ENCODE data around the gene CDK5RAP1.
A peak's percentile ranks its signal among the peaks of the same experiment; 100 is the strongest.
"Not testable (repeated sequence)": the region's sequence is repeated elsewhere in the genome, so short reads cannot be mapped to it uniquely, and the experiment has no call there.

Gene CDK5RAP1

DNA sequence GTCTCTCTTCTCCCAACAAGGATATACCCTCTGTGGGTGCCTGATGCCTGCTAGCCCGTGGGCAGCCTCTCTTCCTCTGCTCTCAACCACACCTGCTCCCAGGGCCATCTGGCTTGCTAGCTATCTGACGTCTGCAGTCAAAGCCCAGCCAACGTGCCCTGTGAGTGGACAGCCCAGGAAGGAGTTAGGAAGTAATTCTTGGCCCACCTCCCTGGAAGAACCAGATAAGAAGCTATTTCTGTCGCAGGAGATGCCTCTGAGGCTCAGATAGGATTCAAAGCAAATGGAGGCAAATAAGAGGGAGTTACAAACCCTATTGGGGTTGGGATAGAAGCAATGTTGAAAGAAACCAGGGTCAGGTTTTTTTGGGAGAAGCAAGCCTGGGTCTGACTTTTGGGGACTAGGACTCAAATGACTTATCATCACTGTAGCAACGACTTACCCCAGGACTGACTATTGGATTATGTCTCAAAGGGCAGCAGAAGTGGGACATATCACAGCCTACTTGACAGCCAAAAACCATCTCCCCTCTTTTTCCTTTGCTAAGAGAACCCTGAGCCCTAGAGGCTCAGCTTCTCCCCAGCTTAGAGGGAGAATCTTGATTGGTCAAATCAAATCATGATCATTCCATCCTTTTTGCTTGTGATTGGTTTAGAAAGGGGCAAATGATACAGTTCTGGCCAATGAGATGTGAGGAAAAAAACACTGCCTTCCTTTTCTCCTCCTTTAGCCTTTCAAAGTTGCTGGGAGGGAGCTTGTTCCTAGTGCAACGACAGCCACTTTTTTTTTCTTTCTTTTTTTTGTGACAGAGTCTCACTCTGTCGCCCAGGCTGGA lies 18.0 kb upstream of the CDK5RAP1 start:
- no peak for DNase-seq (ENCODE audit: low spot score)

DNA sequence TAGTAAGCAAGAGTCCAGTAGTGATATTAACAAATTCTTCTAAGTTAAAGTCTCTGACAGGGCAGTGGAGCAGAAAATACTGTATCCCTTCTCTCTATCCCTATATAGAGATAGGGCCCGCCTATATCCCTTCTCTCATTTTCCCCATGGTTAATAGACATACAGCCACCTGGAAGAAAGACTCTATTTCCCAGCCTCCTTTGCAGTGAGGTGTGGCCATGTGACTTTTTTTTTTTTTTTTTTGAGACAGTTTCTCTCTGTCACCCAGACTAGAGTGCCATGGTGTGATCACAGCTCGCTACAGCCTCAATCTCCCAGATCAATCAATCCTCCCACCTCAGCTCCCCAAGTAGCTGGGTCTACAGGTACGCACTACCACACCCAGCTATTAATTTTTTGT lies 16.7 kb upstream of the CDK5RAP1 start:
- no peak for DNase-seq (ENCODE audit: low spot score)

DNA sequence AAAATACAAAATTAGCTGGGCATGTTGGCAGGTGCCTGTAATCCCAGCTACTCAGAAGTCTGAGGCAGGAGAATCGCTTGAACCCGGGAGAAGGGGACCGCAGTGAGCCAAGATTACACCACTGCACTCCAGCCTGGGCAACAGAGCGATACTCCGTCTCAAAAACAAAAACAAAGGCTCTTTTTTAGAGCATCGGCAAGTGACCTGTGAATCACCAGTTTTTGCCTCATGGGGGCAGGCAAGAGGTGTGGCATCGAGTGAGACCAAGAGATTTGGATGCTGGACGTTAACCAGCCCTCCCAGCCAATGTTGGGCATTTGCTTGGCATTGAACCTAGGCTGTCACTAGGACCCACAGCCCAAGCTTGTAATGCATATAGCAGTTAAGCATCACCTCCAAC lies 14.6 kb upstream of the CDK5RAP1 start:
- DNase-seq (ENCODE audit: low spot score), result peak; percentile 80

DNA sequence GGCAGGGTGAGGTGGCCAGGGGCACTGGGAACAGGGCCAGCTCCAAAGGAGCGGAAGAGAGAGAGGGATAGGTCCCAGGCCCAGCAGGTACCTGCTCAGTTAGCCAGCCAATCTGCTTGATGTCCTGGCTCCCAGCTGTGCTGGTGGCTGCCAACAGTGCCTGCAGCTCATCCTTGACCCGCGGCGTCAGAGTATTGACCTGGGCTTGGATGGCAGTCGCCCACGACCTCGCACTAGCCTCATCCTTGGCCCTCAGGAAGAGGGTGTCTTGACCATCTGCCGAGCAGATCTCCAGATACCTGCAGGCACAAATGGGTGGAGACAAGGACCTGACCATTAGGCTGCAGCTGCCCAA lies 11.1 kb upstream of the CDK5RAP1 start:
- no peak for DNase-seq (ENCODE audit: low spot score)

DNA sequence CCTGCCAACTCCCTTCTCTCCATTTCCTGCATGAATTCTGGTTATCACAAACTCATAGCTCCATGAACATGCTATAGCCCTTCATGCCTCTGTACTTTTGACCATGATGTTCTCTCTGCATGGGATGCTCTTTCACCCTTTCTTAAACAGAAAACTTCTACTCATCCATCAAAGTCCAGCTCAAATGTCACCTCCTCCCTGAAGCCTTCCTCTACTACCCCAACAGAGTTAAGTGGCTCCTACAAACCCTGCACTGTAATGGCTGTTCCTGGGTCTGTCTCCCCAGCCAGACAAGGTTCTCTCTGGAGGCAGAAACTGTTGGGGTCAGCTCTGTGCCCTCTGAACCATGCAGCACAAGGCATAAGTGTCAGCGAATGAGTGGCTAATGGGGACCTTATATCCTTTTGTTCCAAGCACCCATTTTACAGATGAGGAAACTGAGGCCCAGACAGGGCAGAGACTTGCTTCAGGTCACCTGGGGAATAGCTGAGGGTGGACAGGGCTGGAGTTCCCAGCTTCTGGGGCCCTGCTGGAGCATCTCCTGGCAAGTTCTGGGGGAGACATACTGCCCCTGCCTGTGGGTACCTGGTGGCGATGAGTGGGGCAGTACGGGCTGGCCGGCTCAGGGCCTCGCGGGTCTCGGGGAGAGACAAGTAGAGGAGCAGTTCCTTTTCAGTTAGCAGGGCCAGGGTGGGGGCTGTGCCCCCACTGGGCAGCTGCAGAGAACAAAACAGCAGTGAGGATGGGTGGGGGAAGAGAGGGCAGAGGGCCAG lies 10.6 kb upstream of the CDK5RAP1 start:
- no peak for DNase-seq (ENCODE audit: low spot score)

DNA sequence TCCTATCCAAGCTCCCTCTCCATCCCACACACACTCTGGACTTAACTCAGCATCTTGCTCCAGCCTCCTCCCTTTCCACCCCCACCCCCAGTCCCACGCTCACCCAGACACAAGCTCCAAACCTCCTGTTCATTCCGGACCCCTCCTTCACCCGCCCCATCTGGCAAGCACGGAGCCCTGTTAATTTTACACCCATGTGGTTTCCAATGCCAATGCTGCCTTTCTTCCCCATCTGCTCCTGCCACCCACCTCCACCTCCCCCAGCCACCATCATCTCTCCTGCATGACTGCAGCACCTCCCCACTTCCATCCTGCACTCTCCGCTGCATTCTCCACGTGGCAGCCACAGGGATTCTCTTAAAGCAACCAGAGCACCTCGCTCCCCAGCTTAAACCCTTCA lies 9.9 kb upstream of the CDK5RAP1 start:
- no peak for DNase-seq (ENCODE audit: low spot score)

DNA sequence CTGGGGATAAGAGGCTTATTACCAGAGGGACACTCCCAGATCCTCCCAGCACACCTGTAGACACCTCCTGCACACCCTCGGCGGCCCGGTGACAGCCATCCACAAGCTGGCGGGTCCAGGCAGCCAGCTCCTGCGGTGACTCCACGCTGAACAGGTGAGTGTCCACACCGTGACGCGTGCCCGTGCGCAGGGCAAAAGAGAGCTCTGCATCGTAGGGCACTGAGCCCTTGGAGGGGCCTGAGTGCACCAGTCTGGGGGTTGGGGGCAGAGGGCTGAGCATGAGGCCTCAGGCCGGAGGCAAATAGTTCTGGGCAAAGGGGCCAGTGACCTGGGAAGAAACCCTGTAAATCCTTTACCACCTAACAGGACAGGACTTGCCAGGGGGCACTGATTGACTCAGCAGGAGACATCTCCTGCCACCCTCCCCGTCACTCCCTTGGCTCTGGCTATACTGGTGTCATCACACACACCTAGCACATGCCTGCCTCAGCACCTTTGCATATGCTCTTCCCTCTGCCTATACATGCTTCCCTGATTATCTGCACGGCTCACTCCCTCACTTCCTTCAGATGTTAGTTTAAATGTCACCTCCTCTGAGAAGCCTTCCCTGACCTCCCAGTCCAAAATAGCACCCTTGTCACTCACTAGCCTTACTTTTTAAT lies 8.9 kb upstream of the CDK5RAP1 start:
- DNase-seq (ENCODE audit: low spot score), result no peak

DNA sequence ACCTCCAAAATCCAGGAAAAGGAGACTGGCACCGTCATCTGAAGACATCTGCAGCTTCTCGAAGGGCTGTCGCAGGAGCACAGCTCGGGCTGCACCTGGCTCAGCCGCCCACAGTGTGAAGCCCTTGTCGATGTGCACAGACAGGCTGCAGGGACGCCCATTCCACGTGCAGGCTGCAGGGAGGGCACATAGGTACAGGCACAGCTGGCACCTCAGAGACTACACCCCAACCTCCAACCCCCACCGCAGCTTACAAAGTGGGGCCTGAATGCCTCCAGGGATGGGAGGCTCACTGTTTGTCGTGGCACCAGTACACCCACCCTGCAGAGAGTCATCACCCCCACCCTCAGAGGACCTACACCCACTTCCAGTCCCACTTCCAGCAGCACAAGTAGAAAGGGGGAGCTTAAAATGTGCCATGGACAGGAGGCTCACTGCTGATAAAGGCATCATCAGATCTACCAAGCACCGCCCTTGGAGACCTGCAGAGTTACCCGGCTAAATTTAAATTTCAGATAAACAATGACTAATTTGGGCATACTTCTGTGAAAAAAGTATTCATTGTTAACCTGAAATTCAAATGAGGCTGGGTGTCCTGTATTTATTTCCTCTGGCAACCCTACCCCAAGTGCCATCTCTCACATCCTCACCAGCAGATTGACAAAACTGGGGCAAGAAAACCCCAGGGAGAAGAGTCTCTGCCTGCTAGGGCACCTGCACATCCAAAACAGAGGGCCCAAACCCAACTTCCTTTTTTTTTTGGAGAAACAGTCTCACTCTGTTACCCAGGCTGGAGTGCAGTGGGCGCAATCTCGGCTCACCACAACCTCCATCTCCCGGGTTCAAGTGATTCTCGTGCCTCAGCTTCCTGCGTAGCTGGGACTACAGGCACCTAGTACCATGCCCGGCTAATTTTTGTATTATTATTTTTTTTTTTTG lies 7.7 kb upstream of the CDK5RAP1 start:
- DNase-seq (ENCODE audit: low spot score), result no peak

DNA sequence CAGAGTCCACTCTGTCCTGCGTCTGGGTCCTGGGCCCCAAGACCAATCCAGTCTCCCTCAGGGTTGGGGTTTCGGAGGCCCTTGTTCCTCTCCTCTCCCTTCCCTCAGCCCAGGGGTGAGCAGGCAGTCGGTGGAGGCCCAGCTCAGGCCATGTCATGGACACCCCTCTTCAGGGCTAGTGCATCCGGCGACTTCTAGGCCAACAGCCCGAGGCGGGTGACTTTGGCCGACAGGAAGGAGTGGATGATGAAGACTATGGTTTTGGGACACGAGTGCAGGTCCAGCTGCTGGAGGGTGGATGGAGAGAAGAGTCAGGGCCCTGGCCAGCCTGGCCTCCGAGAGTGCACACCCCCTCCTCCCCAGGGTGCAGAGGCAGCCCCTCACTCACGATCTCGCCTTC lies 7.0 kb upstream of the CDK5RAP1 start:
- DNase-seq (ENCODE audit: low spot score), result no peak

DNA sequence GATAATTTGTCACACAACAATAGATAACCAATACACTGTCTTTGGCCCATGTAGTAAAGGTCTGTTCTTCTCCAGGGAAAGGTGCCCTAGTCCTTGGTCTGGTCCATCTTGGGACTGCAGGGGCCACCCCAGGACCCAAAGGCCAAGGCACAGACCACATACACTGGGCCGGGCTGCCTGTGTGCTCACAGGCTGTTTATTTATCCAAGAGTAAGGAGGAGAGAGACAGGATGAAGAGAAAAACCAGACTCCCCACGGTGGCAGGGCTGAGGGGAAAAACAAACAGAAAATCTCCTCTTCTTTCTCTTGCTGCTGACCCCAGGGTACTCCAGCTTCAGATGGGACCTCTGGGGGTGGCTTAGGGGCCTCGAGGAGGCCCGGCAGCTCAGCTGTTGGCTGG lies 6.5 kb upstream of the CDK5RAP1 start:
- DNase-seq (ENCODE audit: low spot score), result no peak

DNA sequence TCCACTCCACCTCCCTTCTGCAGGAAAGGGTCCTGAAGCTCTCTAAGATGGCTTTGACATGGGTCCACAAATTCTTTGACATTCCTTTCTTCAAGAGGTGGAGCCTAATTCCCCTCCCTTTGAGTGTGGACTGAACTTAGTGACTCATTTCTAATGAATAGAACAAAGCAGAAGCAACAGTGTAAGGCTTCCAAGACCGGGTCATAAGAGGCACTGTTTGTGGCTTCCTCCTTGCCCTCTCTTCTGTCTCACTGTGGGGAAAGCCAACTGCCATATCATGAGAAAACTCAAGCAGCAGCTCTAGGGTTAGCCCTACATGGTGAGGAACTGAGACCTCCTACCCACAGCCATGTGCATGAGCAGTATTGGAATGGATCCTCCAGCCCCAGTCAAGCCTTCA lies 5.9 kb upstream of the CDK5RAP1 start:
- DNase-seq (ENCODE audit: low spot score), result no peak

DNA sequence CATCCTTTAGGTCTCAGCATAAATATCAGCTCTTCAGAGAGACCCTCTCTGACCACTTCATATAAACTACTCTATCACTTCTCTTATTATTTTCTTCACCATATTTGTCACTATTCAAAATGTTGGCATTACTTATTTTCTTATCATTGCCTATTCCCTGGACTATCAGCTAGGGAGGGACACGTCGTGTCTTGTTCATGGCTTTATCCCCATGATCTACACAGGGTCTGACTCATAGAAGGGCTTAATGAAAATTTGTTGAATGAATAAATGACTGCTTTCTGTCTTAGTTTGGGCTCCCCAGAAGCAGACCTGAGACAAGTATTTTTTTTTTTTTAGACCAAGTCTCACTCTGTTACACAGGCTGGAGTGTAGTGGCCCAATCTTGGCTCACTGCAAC lies 3.0 kb upstream of the CDK5RAP1 start:
- no peak for DNase-seq (ENCODE audit: low spot score)

DNA sequence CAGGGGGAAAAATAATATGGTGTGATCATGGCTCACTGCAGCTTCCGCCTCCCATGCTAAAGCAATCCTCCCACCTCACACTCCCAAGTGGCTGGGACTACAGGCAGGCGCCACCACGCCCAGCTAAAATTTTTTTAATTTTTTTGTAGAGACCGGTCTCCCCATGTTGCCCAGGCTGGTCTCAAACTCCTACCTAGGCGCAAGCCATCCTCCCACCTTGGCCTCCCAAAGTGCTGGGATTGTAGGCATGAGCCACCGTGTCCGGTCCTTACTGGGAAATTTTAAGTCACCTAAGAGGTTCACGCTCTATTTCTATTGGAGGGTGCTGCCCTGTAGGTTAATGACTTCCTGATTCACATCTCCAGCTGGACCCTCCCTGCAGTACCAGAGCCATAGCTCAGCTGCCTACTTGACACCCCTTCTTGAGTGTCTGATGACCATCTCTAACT lies 626 bp upstream of the CDK5RAP1 start:
- no peak for DNase-seq (ENCODE audit: low spot score)

DNA sequence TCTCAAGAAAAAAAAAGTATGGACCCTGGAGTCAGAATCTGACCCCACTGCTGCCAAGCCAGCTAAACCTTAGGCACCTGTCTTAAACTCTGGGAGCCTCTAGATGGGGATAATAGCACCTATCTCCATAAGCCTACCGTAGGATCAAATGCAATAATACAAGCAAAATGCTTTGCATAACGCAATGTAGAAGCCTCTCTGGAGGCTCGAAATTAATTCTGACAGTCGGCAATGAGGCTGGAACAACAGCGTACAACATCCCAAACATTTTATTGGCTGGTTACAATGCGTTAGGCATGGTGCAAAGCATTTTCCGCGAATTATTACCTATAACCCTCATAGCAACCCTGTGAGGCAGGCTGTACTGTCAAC lies 521 bp downstream of the CDK5RAP1 start:
- no peak for DNase-seq (ENCODE audit: low spot score)

DNA sequence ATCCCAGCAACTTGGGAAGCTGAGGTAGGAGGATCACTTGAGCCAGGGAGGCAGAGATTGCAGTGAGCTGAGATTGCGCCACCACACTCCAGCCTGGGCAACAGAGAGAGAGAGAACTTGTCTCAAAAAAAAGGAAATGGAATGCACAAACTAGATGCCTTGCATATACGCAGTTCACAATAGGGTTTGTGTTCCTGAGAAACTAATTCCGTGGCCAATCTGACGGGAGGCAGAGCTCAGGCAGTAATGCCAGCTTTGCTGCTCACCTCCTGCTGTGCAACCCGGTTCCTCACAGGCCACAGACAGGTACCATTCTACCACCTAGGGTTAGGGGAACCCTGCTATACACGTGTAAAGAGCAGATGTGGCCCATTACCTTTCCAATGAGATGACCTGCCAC lies 1.4 kb downstream of the CDK5RAP1 start:
- DNase-seq (ENCODE audit: low spot score), result no peak

DNA sequence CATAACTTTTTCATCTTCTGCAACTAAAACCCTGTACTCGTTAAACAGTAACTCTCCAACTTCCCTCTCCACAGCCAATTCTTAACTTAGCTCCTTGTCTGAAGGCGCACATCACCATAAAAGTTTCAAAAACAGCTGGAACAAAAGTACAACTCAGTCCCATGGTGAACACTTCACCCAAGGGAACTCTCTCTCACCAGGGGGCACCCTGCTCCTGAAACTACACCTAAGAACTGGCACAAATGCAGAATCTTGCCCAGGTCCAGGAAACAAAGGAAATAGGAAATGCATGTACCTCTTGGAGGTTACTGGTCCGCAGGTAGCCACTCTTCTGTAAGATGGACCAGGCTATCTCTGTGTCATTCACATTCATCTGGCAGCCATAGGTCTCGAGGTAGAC lies 6.6 kb downstream of the CDK5RAP1 start:
- no peak for DNase-seq (ENCODE audit: low spot score)

DNA sequence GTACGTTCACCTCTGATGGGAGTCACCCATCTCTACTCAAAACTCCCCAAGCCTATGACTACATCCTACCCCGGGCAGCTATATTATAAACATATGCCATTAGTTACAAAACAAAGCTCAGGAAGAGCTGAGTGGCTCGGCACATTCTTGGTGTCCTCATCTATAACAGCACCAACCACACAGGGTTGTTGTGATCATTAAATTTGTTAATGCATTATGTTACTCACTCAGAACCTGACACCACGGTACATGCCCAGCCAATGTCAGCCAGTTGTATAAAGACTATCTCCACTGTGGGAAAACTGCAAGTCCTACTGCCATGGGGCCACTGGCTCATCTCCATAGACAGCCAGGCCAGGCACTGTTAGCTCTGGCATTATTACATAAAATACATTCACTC lies 7.7 kb downstream of the CDK5RAP1 start:
- DNase-seq (ENCODE audit: low spot score), result no peak

DNA sequence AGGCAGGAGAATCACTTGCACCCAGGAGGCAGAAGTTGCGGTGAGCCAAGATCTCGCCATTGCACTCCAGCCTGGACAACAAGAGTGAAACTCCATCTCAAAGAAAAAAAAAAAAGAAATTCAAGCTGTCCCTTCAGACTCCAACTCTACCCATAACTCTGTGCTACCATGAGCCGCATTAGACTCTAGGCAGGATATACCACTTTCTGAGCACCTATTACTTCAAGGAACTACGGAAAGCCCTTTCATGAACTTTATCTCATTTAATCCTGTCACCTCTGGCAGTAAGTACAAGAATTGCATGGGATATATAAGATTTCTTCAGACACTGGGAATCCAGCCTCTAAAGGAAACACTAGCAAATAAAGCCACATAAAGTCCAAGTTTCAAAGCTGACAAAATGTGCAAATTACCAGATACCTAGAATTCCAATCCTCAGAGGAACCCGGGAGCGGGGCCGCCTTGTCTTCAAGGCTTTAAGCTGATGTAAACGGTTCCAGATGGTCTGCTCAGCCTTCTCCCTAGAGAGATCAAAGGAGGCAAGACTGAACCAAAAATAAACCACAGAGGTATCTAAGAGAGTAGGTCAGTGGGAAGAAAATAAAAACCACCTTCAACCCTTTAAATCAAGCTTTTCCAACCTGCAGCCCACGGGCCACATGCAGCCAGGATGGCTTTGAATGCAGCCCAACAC lies 9.4 kb downstream of the CDK5RAP1 start:
- peak; percentile 88 for DNase-seq (ENCODE audit: low spot score)

DNA sequence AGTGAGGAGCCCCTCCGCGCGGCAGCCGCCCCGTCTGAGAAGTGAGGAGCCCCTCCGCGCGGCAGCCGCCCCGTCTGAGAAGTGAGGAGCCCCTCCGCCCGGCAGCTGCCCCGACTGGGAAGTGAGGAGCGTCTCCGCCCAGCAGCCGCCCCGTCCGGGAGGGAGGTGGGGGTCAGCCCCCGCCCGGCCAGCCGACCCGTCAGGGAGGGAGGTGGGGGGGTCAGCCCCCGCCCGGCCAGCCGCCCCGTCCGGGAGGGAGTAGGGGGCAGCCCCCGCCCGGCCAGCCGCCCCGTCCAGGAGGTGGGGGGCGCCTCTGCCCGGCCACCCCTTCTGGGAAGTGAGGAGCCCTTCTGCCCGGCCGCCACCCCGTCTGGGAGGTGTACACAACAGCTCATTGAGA lies 12.0 kb downstream of the CDK5RAP1 start:
- DNase-seq (ENCODE audit: low spot score), result not testable (repeated sequence)

DNA sequence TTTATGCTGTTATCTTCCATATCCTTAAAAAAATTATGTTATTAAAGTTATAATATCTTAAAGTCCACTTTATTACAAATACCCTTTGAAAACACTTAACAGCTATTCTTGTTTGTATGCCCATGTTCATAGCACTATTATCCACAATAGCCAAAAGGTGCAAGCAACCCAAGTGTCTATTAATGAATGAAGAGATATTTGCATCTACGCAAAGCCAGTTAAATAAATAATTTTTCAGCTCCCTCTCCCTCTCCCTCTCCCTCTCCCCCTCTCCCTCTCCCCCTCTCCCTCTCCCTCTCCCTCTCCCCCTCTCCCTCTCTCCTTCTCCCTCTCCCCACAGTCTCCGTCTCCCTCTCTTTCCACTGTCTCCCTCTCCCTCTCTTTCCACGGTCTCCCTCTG lies 13.1 kb downstream of the CDK5RAP1 start:
- no peak for DNase-seq (ENCODE audit: low spot score)

DNA sequence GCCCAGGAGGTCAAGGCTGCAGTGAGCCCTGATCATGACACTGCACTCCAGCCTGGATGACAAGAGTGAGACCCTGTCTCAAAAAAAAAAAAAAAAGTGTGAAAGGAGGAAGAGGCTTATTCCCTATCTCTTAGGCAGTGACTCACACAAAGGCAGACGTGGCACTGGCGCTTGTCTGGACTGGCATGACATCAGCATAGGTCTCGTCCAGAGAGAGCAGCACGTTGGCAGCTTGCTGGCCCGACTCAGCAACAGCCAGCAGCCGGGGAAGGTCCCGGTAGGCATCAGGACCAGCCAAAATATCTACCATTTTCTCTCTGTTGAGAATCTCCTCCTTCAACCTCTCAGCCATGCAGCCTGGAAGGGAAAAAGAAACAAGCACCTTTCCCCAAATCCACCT lies 14.1 kb downstream of the CDK5RAP1 start:
- peak; percentile 68 for DNase-seq (ENCODE audit: low spot score)
